ENCODE data around the gene LDHAL6A.

The LDHAL6A gene

DNA sequence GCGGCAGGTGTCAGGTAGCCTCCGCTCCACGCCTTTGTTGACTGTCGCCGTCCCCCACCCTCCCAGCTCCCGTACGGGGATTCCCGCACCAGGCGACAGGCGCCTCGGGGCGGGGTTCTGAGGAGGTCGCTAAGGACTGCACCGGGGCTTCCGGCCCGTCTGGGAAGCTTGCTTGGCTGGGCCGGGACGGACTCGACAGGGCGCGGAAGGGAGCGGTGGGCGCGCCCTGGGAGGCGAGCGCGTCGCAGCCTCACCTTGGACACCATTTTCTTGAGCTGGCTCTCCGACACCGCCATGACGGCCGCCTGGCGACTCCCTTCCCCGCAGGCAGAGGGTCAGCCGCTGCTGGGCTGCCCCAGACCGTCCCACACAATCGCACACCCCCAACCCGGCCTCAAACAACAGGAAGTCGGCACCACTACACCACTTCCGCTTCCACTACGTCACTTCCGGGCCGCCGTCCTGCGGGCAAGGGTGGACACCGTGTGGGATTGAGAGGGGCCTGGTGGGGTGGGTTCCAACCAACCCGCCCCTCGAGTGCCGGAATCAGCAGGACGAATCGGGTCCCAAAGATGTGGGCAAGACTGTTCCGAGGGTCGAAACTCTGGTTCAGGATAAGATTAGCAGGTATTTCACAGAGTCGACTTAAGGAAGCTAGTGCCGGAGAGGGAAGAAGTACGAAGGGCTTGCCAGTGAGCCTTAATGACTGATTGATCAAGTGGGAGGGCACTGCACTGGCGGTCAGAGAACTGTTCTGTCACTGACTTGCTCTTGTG, 71.1 kb downstream of the LDHAL6A start, which contains the start of gene TSG101:
TSG101 (minus strand) TSS at position 422 of the 776 bp plus-strand sequence; CDS start at position 296, 126 bp downstream.
- no peaks in the 10 kb centered on the region for H3K9me2 ChIP-seq (replicated peaks; ENCODE audit: low read depth, low read length)

DNA sequence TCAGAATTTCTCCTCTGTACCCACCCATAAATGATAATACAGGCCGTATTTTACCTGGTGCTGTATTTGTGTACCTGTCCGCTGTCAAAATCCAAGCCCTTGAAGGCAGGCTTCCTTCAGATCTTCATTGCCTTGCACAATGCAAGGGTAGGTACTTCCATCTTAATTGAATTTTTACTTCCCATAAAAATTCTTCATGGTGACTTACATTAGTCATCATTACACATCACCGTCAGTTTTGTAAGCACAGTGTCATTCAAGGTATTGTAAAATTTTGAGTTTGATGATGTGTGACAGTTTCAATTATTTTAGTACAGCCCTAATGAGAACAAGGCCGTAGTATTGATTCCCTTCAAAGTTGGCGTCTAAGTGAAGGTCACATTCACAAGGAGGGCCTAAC, 71.9 kb downstream of the LDHAL6A start:
- H2AFZ ChIP-seq (ENCODE audit: low read length) = no peak overlapping the region
- H3K4me3 ChIP-seq (ENCODE audit: low read length, poor library complexity, severe bottlenecking) = peak overlapping the region; percentile 90
- H3K9me3 ChIP-seq (ENCODE audit: insufficient read depth, low read depth, low read length) = no peaks in the 10 kb centered on the region
- no peaks in the 10 kb centered on the region for H3K9me2 ChIP-seq (replicated peaks; ENCODE audit: low read depth, low read length)
- TF ChIP-seq, protein P1, sequence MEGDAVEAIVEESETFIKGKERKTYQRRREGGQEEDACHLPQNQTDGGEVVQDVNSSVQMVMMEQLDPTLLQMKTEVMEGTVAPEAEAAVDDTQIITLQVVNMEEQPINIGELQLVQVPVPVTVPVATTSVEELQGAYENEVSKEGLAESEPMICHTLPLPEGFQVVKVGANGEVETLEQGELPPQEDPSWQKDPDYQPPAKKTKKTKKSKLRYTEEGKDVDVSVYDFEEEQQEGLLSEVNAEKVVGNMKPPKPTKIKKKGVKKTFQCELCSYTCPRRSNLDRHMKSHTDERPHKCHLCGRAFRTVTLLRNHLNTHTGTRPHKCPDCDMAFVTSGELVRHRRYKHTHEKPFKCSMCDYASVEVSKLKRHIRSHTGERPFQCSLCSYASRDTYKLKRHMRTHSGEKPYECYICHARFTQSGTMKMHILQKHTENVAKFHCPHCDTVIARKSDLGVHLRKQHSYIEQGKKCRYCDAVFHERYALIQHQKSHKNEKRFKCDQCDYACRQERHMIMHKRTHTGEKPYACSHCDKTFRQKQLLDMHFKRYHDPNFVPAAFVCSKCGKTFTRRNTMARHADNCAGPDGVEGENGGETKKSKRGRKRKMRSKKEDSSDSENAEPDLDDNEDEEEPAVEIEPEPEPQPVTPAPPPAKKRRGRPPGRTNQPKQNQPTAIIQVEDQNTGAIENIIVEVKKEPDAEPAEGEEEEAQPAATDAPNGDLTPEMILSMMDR (conservative IDR thresholded peaks at IDR 0.05; ENCODE audit: low read length) = no peak
- TF ChIP-seq EZH2phosphoT487 (IDR thresholded peaks at IDR 0.05; ENCODE audit: borderline replicate concordance) = no peak
- no peaks in the 10 kb centered on the region for H3K27me3 ChIP-seq (ENCODE audit: insufficient read depth, low read length, poor library complexity, severe bottlenecking)
- peaks cover 7% of the 10 kb centered on the region; the same call in 1 of the 2 replicates for H3F3A ChIP-seq (ENCODE audit: low read depth)
- H3K4me1 ChIP-seq (ENCODE audit: insufficient read depth, low read length, poor library complexity, severe bottlenecking) = peaks cover 28% of the 10 kb centered on the region
- H3K36me3 ChIP-seq (ENCODE audit: insufficient read depth, low read length) = no peaks in the 10 kb centered on the region
- peaks cover 6% of the 10 kb centered on the region for H4K20me1 ChIP-seq (ENCODE audit: insufficient read depth, low read length, poor library complexity, severe bottlenecking)
- peak overlapping the region; percentile 95 for H3K4me2 ChIP-seq (ENCODE audit: low read depth, low read length, poor library complexity, severe bottlenecking)
- H3K79me2 ChIP-seq (ENCODE audit: insufficient read depth, low read length) = peaks cover 41% of the 10 kb centered on the region
- H3K9ac ChIP-seq (ENCODE audit: low read depth, low read length, poor library complexity, severe bottlenecking) = peak overlapping the region; percentile 84

More for the DNA sequence above, 71.1 kb downstream of the LDHAL6A start, which contains the start of gene TSG101:
- Histone ChIP-seq H3F3A (ENCODE audit: low read depth) (peaks cover 7% of the 10 kb centered on the region; the same call in 1 of the 2 replicates), H3K79me2 (ENCODE audit: insufficient read depth, low read length) (peaks cover 49% of the 10 kb centered on the region), H3K9ac (ENCODE audit: low read depth, low read length, poor library complexity, severe bottlenecking) (peak within 1 kb of the TSS; percentile 84), H3K4me3 (ENCODE audit: low read length, poor library complexity, severe bottlenecking) (peak within 1 kb of the TSS; percentile 90), H3K4me2 (ENCODE audit: low read depth, low read length, poor library complexity, severe bottlenecking) (peak within 1 kb of the TSS; percentile 95), H2AFZ (ENCODE audit: low read length) (peak within 1 kb of the TSS; percentile 84), H3K36me3 (ENCODE audit: insufficient read depth, low read length) (no peaks in the 10 kb centered on the region), H3K9me3 (ENCODE audit: insufficient read depth, low read depth, low read length) (no peaks in the 10 kb centered on the region), H4K20me1 (ENCODE audit: insufficient read depth, low read length, poor library complexity, severe bottlenecking) (peaks cover 6% of the 10 kb centered on the region), H3K4me1 (ENCODE audit: insufficient read depth, low read length, poor library complexity, severe bottlenecking) (peaks cover 28% of the 10 kb centered on the region), H3K27me3 (ENCODE audit: insufficient read depth, low read length, poor library complexity, severe bottlenecking) (no peaks in the 10 kb centered on the region)
- no peak for TF ChIP-seq EZH2phosphoT487 (IDR thresholded peaks at IDR 0.05; ENCODE audit: borderline replicate concordance)
- TF ChIP-seq, protein P1 (conservative IDR thresholded peaks at IDR 0.05; ENCODE audit: low read length) = no peak
